HUES64 (cell line): ENCODE data around the gene TUSC2.

Experiments
- H3K27ac ChIP-seq: 2 replicates; pipeline ENCODE4 v1.7.0; 2013; ENCODE audit warnings: low read depth, low read length, inconsistent platforms
- H3K27me3 ChIP-seq: 2 replicates; pipeline ENCODE4 v1.6.1; 2013; ENCODE audit warnings: mild to moderate bottlenecking, low read length; ENCODE audit not compliant: insufficient read depth
- H3K36me3 ChIP-seq: 2 replicates; pipeline ENCODE4 v1.6.1; 2013; ENCODE audit warnings: mild to moderate bottlenecking, low read length; ENCODE audit not compliant: insufficient read depth
- H3K4me1 ChIP-seq: 2 replicates; pipeline ENCODE4 v1.6.1; 2013; ENCODE audit warnings: mild to moderate bottlenecking, low read length, moderate library complexity; ENCODE audit not compliant: insufficient read depth
- H3K4me3 ChIP-seq: 2 replicates; pipeline ENCODE4 v1.5.1; 2013; ENCODE audit warnings: mild to moderate bottlenecking, low read length, moderate library complexity
- H3K9ac ChIP-seq: 2 replicates; pipeline ENCODE4 v1.6.1; 2013; ENCODE audit warnings: mild to moderate bottlenecking, low read depth, low read length
- H3K9me3 ChIP-seq: 2 replicates; pipeline ENCODE4 v1.6.1; 2013; ENCODE audit warnings: low read depth, low read length; ENCODE audit not compliant: insufficient read depth
- WGBS: fragments of 150-250, 120-280 bp; methylation state at CpG from one replicate; pipeline ENCODE4 v1.1.7; 2013; ENCODE audit warnings: missing lambda C conversion rate; 5-methylcytosine and 5-hydroxymethylcytosine counted together

TUSC2 gene

GRCh38 chr3:50276762-50277101, 51.3 kb downstream of the TUSC2 start:
- no peak overlapping the region for H3K4me3 ChIP-seq
- WGBS, result 94% methylated on average over 17 of the region's 17 CpGs
- no peak overlapping the region for H3K27ac ChIP-seq
- H3K4me1 ChIP-seq, result peaks cover 2% of the 10 kb centered on the region; the same call in 1 of the 2 replicates
- H3K36me3 ChIP-seq, result no peaks in the 10 kb centered on the region
- H3K9ac ChIP-seq, result no peak overlapping the region
- H3K27me3 ChIP-seq, result peaks cover 44% of the 10 kb centered on the region
- H3K9me3 ChIP-seq, result no peaks in the 10 kb centered on the region

GRCh38 chr3:50275996-50276761, 51.8 kb downstream of the TUSC2 start:
- Histone ChIP-seq H3K27me3 (peaks cover 44% of the 10 kb centered on the region), H3K4me1 (peaks cover 2% of the 10 kb centered on the region; the same call in 1 of the 2 replicates), H3K36me3 (no peaks in the 10 kb centered on the region), H3K9me3 (no peaks in the 10 kb centered on the region), H3K9ac (no peak overlapping the region), H3K4me3 (peak overlapping the region; percentile 54), H3K27ac (no peak overlapping the region)
- 82% methylated on average over 79 of the region's 79 CpGs for WGBS

GRCh38 chr3:50275141-50275995, 52.7 kb downstream of the TUSC2 start:
- 7% methylated on average over 65 of the region's 65 CpGs for WGBS
- Histone ChIP-seq H3K9ac (peak overlapping the region; percentile 24; the same call in 1 of the 2 replicates), H3K4me3 (peak overlapping the region; percentile 54), H3K27ac (no peak overlapping the region), H3K27me3 (peaks cover 44% of the 10 kb centered on the region), H3K9me3 (no peaks in the 10 kb centered on the region), H3K36me3 (no peaks in the 10 kb centered on the region), H3K4me1 (peaks cover 2% of the 10 kb centered on the region; the same call in 1 of the 2 replicates)
